Stimulated activated CD4-positive, alpha-beta T cell treated with anti-CD3 and anti-CD28 coated beads, Interleukin-4, amount 100 ng/mL, for 24 hours (primary cell): ENCODE measurements around the gene KRT40.

Experiments
- DNase-seq: peaks from one replicate; pipeline ENCODE4 v3.0.0-alpha.2; 2020

Gene KRT40

DNA sequence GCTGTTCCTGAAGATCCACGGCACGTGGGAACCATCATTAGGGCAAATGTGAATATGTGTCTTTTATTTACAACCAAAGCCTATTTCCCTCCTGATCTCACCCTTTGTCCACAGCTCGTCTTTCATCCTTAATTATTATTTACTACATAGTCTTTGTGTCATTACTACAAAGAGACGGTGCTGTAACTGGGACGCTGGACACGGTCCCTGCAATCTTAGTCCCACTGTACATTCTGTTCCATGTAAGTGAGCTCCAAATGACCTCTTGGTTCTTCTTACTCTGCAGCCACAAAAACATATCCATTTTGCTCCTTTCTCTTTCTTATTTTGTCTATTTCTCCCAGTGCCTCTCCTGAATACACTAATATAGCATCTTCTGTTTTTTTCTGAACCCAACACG, 34.0 kb downstream of the KRT40 start:
- DNase-seq = no peak

GRCh38 chr17:40949418-40949817, 34.7 kb downstream of the KRT40 start:
- DNase-seq = no peak

- DNase-seq = no peak
These were observed 36.2 kb downstream of the KRT40 start for GRCh38 chr17:40947929-40948328.

- no peak for DNase-seq
These were observed 38.7 kb downstream of the KRT40 start for GRCh38 chr17:40945414-40945813.

DNA sequence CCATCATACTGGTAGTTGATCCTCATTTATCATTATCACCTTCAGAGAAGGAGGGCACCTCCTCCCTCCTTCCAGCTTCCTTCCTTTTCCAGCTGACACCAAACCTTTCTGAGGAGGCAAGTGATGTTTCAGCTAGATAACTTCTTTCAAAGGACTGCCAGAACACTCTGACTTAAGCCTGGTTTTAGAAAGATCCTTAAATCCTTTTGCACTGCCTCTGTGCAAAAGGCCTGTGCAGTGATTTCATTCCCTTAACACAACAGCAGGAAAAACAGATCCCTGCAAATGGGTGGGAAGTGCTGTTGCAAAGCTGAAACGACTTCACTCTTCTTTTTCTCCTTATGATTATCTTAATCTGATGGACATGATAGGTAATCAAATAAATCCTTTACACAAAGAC, 39.6 kb downstream of the KRT40 start:
- DNase-seq = no peak

- DNase-seq = no peak
These were observed 41.6 kb downstream of the KRT40 start for GRCh38 chr17:40942553-40942952.

- DNase-seq = no peak
These were observed 43.9 kb downstream of the KRT40 start for GRCh38 chr17:40940266-40940665.

DNA sequence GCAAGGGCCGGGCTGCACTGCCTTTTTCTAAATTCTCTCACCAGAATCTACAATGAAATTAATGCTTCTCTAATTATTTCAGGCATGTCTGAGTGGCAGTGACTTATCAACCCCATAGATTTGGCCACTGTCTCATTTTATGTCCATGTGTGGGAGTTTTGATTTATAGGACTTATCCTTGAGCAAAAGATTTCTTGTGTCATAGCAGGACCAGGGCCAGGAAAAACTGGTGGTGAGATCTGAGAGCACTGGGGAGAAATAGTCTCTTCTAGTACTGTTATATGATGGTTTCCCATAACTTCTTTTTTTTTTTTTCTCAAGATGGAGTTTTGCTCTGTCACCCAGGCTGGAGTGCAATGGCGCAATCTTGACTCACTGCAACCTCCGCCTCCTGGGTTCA, 45.1 kb downstream of the KRT40 start:
- DNase-seq = no peak

DNA sequence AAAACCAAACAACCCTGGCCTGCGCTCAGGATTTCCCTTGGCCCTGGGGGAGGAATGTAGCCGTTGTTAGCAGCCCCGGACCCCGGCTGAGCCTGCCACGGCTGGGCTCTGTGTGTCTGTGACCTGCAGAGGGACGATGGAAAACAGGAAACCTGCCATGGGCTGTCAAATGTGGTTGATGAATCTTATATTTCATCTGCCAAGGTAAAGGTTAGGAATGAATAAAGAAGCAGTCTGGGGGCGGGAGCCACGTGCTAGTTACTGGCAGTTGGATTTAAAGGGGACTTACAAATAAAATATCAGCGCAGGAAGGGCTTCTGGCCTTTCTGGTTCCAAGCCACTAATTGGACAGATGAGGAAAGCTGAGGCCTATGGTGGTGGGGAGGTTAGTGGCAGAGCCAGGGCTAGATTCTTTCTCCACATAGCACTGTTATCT, 46.7 kb downstream of the KRT40 start, which contains the start of gene KRT23:
Gene KRT23, minus strand, starts transcription at position 263 of the 436 bp plus-strand sequence. CDS start 1,043 bp downstream, outside the sequence.
- DNase-seq = no peak

DNA sequence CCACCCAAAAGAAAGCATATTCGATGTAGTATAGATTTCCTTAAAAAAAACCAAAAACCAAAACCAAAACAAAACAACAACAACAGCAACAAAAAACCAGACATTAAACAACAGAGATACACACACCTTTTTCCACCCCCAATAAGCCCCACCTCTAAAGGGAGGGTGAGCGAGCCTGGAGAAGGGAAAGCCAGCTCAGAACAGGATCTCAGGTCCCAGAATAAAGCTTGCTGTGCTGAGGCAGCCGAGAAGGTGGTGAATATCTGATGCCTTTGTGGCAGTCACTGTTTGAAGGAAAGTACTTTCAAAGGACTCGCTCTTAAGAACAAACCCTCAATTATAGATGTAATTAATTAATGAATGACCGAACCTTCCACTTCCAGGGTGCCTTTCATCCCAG, 47.1 kb downstream of the KRT40 start:
- no peak for DNase-seq

GRCh38 chr17:40936437-40936971, 47.6 kb downstream of the KRT40 start:
- no peak for DNase-seq

DNA sequence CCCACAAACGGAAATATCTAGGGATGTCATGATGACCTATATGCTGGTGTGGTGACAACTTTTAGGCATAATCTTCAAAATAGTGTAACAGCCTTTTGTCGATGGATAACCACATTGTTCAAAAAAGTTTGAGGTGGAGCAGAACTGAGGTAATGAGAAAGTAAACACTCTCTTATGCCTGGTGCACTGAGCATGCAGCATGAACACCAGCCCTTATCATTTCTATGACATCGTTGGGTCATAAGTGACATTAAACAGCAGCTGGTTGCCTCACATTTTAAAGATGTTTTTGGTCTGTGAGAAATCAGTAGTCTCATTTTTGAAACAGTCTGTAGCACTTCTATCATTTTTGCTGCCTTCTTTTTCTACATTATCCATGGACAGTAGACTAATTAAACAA, 48.5 kb downstream of the KRT40 start:
- no peak for DNase-seq

GRCh38 chr17:40932608-40933007, 51.5 kb downstream of the KRT40 start:
- DNase-seq = no peak

DNA sequence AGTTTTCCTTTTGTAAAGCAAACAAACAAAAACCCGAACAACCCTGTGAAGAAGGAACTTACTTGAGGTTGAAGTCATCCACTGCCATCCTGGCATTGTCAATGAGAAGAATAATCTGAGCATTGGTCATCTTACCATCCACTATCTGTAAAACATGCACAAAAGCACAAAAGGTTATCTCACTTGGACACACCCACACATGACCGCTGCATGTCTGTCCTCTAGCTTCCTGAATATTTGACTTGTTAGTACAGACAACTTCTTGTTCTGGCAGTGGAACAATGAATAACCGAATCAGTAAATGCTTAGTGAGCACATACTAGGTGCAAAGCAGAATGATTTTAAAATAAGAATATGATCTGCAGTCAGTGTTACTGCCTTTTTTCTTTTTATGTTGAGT, 52.8 kb downstream of the KRT40 start:
- no peak for DNase-seq
